HUES6 (cell line): ENCODE data around the gene GRM8.

Experiments
- H3K27ac ChIP-seq: 2 replicates; pipeline ENCODE4 v1.7.0; 2013; ENCODE audit warnings: low read depth, mild to moderate bottlenecking, low read length, inconsistent platforms
- H3K27me3 ChIP-seq: 2 replicates; pipeline ENCODE4 v1.6.1; 2013; ENCODE audit warnings: low read length; ENCODE audit not compliant: control insufficient read depth, insufficient read depth
- H3K36me3 ChIP-seq: 2 replicates; pipeline ENCODE4 v1.6.1; 2013; ENCODE audit warnings: low read length; ENCODE audit not compliant: control insufficient read depth, insufficient read depth
- H3K4me1 ChIP-seq: 2 replicates; pipeline ENCODE4 v1.6.1; 2013; ENCODE audit warnings: low read length; ENCODE audit not compliant: control insufficient read depth, insufficient read depth
- H3K4me3 ChIP-seq: 2 replicates; pipeline ENCODE4 v1.5.1; 2013; ENCODE audit warnings: low read depth, low read length
- H3K9ac ChIP-seq: one replicate; pipeline ENCODE4 v1.6.1; 2013; ENCODE audit warnings: mild to moderate bottlenecking, low read length
- H3K9me3 ChIP-seq: 2 replicates; pipeline ENCODE4 v1.6.1; 2013; ENCODE audit warnings: low read depth, low read length; ENCODE audit not compliant: control insufficient read depth, insufficient read depth

GRM8 gene

DNA sequence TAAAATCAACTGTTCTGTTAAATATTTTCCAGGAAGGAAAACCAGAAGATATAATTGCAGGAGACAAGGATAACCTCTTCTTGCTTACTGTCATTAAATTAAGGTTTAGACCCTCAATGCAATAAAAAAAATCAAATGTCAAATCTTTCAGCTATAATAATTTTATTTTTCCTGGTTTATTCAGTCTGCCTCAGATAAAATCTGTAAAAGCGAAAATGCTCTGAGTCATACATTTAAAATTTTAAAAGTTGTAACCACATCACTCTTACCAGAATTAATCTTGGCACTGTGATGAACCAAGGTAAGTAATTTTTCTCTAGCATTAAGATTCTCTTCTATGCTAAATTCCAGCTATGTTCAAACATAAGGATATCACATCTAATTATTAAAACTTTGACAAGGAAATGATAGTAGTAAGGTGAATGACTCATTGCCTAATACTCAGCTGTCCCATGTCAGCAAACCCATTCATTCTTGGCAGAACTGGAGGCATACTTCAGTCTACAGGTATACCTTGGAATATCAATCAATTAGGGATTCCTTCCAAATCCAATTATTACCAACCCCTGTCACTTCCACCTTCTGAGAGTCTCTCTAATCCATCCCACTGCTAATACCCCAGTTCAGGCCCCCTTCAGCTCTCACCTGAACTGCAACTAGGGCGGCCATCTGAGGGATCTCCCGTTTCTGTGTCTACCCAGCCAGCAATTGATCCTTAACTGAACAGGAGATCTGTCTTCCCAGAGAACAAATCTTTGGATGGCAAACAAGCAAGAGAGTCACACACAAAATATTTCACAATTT lies 434.1 kb downstream of the GRM8 start:
- H3K27me3 ChIP-seq, result no peaks in the 10 kb centered on the region
- no peaks in the 10 kb centered on the region for H3K36me3 ChIP-seq
- no peaks in the 10 kb centered on the region for H3K4me1 ChIP-seq
- no peak overlapping the region for H3K9ac ChIP-seq
- no peaks in the 10 kb centered on the region for H3K9me3 ChIP-seq
- no peak overlapping the region for H3K27ac ChIP-seq
- H3K4me3 ChIP-seq, result no peak overlapping the region

DNA sequence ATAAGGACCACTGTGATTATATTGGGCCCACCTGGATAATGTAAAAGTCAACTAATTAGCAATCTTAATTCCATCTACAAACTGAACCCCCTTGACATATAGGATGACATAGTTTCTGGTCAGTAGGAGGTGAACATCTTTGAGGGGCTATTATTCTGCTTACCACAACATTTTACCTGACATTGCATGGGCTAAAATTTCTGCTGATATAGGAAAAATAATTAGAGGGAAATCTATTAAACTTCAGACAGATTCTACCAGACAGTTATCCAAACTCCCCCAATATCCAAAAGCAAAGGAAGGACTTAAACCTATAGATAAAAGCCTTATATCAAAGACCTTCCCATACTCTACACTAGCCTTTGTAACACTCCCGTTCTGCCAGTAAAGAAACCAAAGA lies 443.6 kb downstream of the GRM8 start:
- no peaks in the 10 kb centered on the region for H3K4me1 ChIP-seq
- no peak overlapping the region for H3K9ac ChIP-seq
- no peaks in the 10 kb centered on the region for H3K9me3 ChIP-seq
- H3K4me3 ChIP-seq, result no peak overlapping the region
- no peaks in the 10 kb centered on the region for H3K36me3 ChIP-seq
- H3K27me3 ChIP-seq, result no peaks in the 10 kb centered on the region
- H3K27ac ChIP-seq, result no peak overlapping the region

DNA sequence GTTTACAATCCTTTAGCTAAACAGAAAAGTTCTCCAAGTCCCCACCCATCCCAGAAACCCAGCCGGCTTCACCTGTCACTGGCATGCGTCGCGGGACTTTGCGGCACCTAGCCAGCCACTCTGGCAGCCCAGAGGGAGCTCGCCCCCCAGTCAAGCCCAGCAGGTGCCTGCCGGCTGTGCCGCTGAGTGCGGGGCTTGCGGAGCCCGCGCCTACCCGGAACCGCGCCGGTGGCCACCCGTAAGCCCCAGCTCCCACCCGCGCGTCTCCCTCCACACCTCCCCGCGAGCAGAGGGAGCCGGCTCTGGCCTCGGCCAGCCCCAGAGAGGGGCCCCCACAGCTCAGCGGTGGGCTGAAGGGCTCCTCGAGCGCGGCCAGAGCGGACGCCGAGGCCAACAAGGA lies 446.1 kb downstream of the GRM8 start:
- no peaks in the 10 kb centered on the region for H3K36me3 ChIP-seq
- no peak overlapping the region for H3K9ac ChIP-seq
- no peak overlapping the region for H3K4me3 ChIP-seq
- H3K27ac ChIP-seq, result no peak overlapping the region
- H3K9me3 ChIP-seq, result no peaks in the 10 kb centered on the region
- H3K27me3 ChIP-seq, result no peaks in the 10 kb centered on the region
- no peaks in the 10 kb centered on the region; the same call in 1 of the 2 replicates for H3K4me1 ChIP-seq

DNA sequence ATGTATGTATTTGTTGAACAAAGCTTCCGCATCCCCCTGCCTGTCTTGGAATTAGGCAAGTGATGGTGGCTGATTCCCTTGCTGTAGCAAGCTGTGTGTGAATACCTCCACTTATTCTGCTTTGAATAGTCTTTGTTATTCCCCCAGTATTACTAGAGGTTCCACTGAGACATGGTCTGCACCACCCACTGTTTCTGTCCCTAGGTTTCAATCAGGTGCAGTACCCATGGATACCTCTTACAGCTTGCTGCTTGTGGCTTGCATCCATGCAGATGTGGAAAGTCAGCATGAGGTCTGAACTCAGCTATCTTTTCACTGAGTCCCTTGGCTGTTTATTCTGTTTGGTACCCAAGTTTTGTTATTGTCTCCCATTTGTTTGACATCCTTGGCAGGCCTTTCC lies 447.4 kb downstream of the GRM8 start:
- H3K27ac ChIP-seq, result no peak overlapping the region

DNA sequence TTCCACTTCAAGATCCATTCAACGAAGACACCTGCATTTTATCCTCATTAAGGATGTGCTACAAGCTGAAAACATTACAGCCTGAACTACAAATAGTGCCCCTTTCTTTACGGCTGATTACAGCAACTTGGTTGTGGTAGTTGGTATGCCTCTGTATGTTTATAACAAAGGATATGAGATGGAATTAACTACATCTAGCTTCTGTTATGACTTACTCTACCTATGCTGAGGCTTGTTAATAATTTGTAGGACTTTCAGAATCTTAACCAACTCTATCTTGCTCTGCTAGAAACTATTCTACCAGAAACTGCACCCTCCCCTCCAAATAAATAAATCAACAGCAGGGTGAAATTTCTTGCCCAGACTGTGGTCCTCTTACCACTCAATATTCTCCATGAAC lies 448.1 kb downstream of the GRM8 start:
- H3K27ac ChIP-seq, result no peak overlapping the region
- no peak overlapping the region for H3K9ac ChIP-seq
- no peaks in the 10 kb centered on the region for H3K27me3 ChIP-seq
- no peaks in the 10 kb centered on the region; the same call in 1 of the 2 replicates for H3K4me1 ChIP-seq
- H3K4me3 ChIP-seq, result no peak overlapping the region
- no peaks in the 10 kb centered on the region for H3K36me3 ChIP-seq
- H3K9me3 ChIP-seq, result no peaks in the 10 kb centered on the region

More for the DNA sequence above, 447.4 kb downstream of the GRM8 start:
- Histone ChIP-seq H3K4me1 (no peaks in the 10 kb centered on the region; the same call in 1 of the 2 replicates), H3K27me3 (no peaks in the 10 kb centered on the region), H3K9me3 (no peaks in the 10 kb centered on the region), H3K36me3 (no peaks in the 10 kb centered on the region), H3K9ac (no peak overlapping the region), H3K4me3 (no peak overlapping the region)

DNA sequence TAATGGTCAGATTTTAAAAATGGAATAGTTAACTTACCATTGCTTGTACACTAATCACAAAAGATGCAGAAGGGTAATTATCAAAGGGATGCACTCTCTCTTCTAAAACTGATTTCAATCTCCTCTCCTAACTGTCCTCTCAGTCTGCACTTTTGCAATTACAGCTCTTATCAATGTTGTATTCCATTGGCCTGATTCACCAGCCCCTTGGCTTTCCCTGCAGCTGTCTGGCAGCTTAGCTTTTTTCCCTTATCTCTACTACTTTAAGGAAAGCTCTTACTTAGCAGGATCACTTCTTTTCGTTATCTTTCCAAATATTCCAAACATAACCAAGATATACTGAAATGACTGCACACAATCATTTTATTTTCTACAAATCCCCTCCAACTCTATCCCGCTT lies 448.8 kb downstream of the GRM8 start:
- Histone ChIP-seq H3K36me3 (no peaks in the 10 kb centered on the region), H3K9ac (no peak overlapping the region), H3K9me3 (no peaks in the 10 kb centered on the region), H3K27ac (no peak overlapping the region), H3K27me3 (no peaks in the 10 kb centered on the region), H3K4me1 (no peaks in the 10 kb centered on the region; the same call in 1 of the 2 replicates), H3K4me3 (no peak overlapping the region)

DNA sequence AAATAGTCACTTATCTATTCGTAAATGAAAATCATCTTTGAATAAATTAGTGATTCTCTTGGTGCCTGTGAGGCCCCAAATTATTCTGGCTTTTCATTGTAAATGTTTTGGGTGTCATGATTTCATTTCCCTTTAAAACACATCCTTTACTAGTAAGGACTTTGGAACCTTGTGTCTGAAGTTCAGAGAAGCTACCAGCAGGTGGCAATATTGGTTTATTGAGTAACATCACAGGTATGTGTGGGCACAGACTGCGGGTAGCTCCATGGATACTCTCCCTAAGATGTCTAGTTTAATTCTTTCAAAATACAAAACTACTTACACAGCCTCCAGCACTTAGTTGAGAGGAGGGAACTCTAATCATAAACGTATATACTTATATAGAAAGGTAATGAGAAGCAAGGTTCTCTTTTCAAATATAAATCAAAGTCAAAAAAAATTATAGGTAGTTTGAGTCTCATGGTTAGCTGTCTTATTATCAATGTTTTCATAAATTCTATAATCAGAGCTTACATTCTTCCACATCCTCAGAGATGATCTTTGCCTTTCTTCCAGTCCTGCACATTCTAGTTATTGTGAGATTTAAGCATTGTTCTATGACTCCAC lies 449.6 kb downstream of the GRM8 start:
- H3K36me3 ChIP-seq, result no peaks in the 10 kb centered on the region
- H3K27me3 ChIP-seq, result no peaks in the 10 kb centered on the region
- no peaks in the 10 kb centered on the region; the same call in 1 of the 2 replicates for H3K4me1 ChIP-seq
- no peak overlapping the region for H3K27ac ChIP-seq
- H3K9me3 ChIP-seq, result no peaks in the 10 kb centered on the region
- no peak overlapping the region for H3K9ac ChIP-seq
- H3K4me3 ChIP-seq, result no peak overlapping the region

DNA sequence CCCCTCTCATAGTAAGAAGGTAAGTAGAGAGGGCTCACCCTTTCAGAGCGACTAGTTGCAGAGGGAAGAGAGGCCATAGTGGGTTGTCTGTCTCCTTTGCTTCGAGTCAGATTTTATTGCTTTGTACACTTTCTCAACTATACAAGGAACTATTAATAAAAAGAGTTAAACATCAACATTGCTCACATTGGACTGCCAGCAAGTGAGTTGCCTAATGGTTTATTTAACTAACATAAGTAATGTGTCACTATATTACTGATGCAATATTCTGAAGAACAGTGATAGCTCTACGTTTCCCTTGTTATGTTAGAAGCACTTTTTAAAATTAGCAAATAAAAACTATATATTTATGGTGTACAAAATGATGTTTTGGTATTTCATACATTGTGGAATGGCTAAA lies 451.0 kb downstream of the GRM8 start:
- Histone ChIP-seq H3K4me3 (no peak overlapping the region), H3K27me3 (no peaks in the 10 kb centered on the region), H3K9me3 (no peaks in the 10 kb centered on the region), H3K4me1 (no peaks in the 10 kb centered on the region; the same call in 1 of the 2 replicates), H3K9ac (no peak overlapping the region), H3K27ac (no peak overlapping the region), H3K36me3 (no peaks in the 10 kb centered on the region)

DNA sequence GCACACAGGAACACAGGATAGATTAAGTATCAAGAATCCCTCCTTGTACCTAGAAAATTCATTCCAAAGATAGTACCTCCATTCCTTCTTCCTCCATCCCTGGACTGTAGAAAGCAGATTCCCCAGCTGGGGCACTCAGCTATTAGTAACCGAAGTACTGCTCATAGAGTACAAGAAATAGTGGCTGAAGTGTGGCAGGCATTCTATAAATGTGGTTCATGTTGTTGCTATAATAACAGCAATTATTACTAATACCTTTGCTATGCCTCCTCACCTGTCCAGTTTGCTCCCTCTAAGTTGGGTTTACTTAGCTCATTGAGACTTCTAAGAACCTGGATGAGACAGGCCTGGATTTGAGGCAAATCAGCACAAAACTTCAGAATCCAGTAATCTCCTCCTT lies 453.2 kb downstream of the GRM8 start:
- no peaks in the 10 kb centered on the region for H3K27me3 ChIP-seq
- no peaks in the 10 kb centered on the region; the same call in 1 of the 2 replicates for H3K4me1 ChIP-seq
- H3K27ac ChIP-seq, result no peak overlapping the region
- no peaks in the 10 kb centered on the region for H3K36me3 ChIP-seq
- no peaks in the 10 kb centered on the region for H3K9me3 ChIP-seq
- H3K9ac ChIP-seq, result no peak overlapping the region
- H3K4me3 ChIP-seq, result no peak overlapping the region

DNA sequence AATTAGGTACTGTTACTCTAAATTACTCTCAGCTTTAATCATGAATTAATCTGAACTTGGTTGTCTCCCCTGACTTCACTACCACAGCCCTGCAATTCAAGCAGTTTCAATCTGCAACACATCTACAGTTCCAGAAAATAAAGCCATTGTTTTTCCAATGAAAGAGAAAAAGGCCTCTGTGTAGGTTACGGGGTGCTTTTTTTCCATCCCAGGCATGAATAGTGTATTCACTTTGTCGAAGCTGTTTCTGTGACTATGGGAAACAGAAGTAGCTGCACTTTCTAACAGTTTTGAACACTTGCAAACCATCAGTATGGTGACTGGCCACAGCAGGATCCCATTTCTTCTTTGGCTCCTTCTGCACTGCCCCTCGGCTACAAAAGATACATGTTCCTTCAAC lies 460.2 kb downstream of the GRM8 start:
- Histone ChIP-seq H3K9me3 (no peaks in the 10 kb centered on the region), H3K9ac (no peak overlapping the region), H3K4me3 (no peak overlapping the region), H3K36me3 (no peaks in the 10 kb centered on the region), H3K27me3 (no peaks in the 10 kb centered on the region), H3K4me1 (no peaks in the 10 kb centered on the region), H3K27ac (no peak overlapping the region)

DNA sequence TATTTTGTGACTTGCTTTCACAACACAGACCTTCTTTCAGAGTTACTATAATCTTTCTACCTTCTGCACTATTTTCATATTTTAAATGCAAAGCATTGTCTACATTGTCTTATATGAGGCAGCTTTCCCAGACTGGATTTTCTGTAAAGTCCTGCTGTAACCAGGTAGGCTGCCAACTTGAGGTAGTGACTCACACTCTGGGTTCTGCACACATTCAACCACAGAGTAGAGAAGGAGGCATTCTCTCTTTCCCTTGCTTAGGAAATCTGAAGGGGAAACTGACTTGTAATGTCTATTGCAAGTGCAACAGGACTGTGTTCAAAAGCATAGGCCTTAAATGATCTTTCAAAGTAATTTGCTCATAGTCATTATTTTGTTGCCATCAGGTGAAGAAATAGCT lies 461.4 kb downstream of the GRM8 start:
- H3K4me1 ChIP-seq, result no peaks in the 10 kb centered on the region
- no peaks in the 10 kb centered on the region for H3K9me3 ChIP-seq
- no peaks in the 10 kb centered on the region for H3K36me3 ChIP-seq
- no peak overlapping the region for H3K4me3 ChIP-seq
- no peaks in the 10 kb centered on the region for H3K27me3 ChIP-seq
- no peak overlapping the region for H3K9ac ChIP-seq
- H3K27ac ChIP-seq, result no peak overlapping the region
